ENCODE measurements around the gene MARK3. TPM values are rescaled to one million over a fixed set of nuclear protein-coding genes. Genes with fewer than 3 reads are reported as not detected.

The MARK3 gene
- total and polyA plus RNA-seq, 2 of the 13 experiments (the other 11 are each of a cell fraction or from before 2014, with no cell fraction given) = 47.7 to 56.6 TPM

DNA sequence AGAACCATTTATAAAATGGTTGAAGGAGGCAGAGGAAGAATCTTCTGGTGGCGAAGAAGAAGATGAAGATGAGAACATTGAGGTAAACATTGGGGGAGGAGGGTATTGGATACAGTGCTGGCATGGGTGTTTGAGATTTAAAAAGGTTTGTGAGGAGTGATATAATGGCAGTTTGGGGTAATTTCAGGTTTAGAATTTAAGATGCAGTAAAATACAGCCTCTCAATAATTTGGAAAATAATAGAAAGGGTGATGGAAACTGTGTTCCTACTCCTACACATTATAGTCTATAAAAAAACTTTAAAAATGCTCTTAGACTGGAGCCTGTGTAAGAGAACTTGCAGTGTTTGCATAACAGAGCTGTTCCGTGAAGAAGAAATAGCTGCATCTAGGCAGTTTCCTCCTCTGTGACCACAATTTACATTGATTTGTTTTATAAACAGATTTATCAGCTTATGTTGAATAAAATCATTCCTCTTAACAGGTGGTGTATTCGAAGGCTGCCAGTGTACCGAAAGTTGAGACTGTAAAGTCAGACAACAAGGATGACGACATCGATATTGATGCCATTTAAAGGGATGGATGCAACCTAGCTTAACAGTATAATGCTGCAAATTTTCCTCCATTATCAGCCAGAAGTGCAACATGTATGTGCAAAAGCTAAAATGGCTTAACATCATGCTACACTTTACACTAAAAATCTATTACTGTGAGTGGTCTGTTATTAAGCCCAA lies 44.6 kb upstream of the MARK3 start:
- no TSS peak for BruUV-seq (replicated peaks)
- CTCF ChIA-PET (ENCODE audit: low intra/inter-chr PET ratio, low total read pairs) = no interaction called here
- H3K79me2 ChIP-seq (ENCODE audit: insufficient read depth, low read length) = peaks cover 19% of the 10 kb centered on the region
- no peak overlapping the region for H3K4me3 ChIP-seq (replicated peaks in 1 of 3; ENCODE audit: insufficient read depth in 1 of 3, low read depth in 2 of 3, low read length in 3 of 3)
- in situ Hi-C loops (cut with HindIII; ENCODE audit: extremely low pct_ligation_motif_present, low pct_unique_long_range_greater_than_20kb) (no loop called here), intact Hi-C loops (cut with micrococcal nuclease; ENCODE audit: unreplicated experiment) (no loop called here)
- no peak overlapping the region for H2AFZ ChIP-seq (ENCODE audit: low read length)
- WGBS (ENCODE audit: low lambda C conversion rate) = 97% methylated on average over 6 of the region's 6 CpGs
- H3K4me2 ChIP-seq (ENCODE audit: low read depth, low read length) = no peak overlapping the region
- H3K4me1 ChIP-seq (ENCODE audit: insufficient read depth, low read length) = peaks cover 38% of the 10 kb centered on the region
- no peak overlapping the region for H3K9ac ChIP-seq (ENCODE audit: insufficient read depth, low read depth, low read length)
- FAIRE-seq (no peak), DNase-seq (ENCODE audit: low spot score) (no peak), ATAC-seq (no peak)
- POLR2A ChIA-PET = no interaction called here
- no peaks in the 10 kb centered on the region for H3K27me3 ChIP-seq (ENCODE audit: control insufficient read depth in 1 of 2, insufficient read depth in 2 of 2, low read length in 2 of 2)
- H4K20me1 ChIP-seq (ENCODE audit: insufficient read depth, low read length) = peaks cover 32% of the 10 kb centered on the region
- TF ChIP-seq RBFOX2 (IDR thresholded peaks at IDR 0.05; ENCODE audit: low read depth, low read length) (peak; percentile 69), ZNF776 (CRISPR knock-in tag; IDR thresholded peaks at IDR 0.05) (no peak), POLR2G (IDR thresholded peaks at IDR 0.05; ENCODE audit: low read depth, low read length) (0 out of 2 replicates have a peak, but pooled peaks have one; percentile 15)
- peaks cover 33 to 77% of the 10 kb centered on the region in 2 experiments for H3K36me3 ChIP-seq (replicated peaks in 1 of 2; ENCODE audit: control insufficient read depth in 1 of 2, insufficient read depth in 2 of 2, low read length in 2 of 2)
- no peaks in the 10 kb centered on the region for H3K9me3 ChIP-seq (ENCODE audit: low read length)
- no peak overlapping the region for H3K27ac ChIP-seq (ENCODE audit: extremely low read length, insufficient read depth, low read length)

DNA sequence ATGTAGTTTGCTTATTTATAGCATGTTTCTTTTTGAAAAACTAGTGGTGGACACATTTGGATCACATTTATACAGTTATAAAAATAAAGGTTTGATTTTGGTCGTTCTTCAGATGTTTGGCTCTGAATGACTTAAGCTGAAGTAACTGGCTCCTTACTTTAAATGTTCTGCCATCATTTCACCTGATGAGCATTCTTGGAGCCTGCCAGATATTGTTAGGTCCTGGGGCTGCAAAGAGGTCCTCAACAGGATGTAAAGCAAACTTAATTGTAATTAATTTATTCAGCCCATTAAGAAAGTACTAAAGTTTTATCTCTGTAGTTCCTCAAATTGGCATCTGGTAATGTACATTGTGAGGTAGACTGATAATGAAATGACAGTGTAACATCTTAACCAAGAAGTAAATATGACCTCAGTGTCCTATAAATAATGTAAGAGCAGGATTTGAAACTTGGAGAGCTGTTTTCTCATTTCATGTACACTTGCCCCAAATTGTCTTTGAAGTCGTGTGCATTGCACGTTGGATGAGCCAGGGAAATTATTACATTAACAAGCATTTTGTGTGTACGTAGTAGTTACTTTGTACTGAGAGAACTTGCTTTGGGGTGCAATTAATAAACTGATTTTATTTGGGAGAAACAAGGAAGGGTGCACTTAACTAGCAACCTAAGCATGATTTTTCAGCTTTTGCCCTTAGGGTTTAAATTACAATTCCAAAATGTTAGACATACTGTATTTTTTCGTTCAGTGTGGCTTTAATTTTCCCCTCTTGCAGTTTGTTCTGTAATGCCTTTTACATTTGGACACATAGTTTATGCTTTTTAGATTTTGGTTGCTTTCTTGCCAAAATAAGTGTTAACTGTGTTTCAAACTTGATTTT lies 43.7 kb upstream of the MARK3 start:
- in situ Hi-C loops (cut with HindIII; ENCODE audit: extremely low pct_ligation_motif_present, low pct_unique_long_range_greater_than_20kb) (no loop called here), intact Hi-C loops (cut with micrococcal nuclease; ENCODE audit: unreplicated experiment) (no loop called here)
- peaks cover 23% of the 10 kb centered on the region for H4K20me1 ChIP-seq (ENCODE audit: insufficient read depth, low read length)
- no peak overlapping the region for H2AFZ ChIP-seq (ENCODE audit: low read length)
- H3K36me3 ChIP-seq (replicated peaks in 1 of 2; ENCODE audit: control insufficient read depth in 1 of 2, insufficient read depth in 2 of 2, low read length in 2 of 2) = peaks cover 27 to 68% of the 10 kb centered on the region in 2 experiments
- no peak for FAIRE-seq
- TF ChIP-seq POLR2G (IDR thresholded peaks at IDR 0.05; ENCODE audit: low read depth, low read length) (0 out of 2 replicates have a peak, but pooled peaks have one; percentile 0), AGO2 (optimal IDR thresholded peaks at IDR 0.05; ENCODE audit: low read depth, low read length) (peak; percentile 40), RBFOX2 (IDR thresholded peaks at IDR 0.05; ENCODE audit: low read depth, low read length) (peak; percentile 63; the same call in 1 of the 2 replicates), ZNF644 (CRISPR knock-in tag; IDR thresholded peaks at IDR 0.05; ENCODE audit: low read depth) (no peak)
- no peaks in the 10 kb centered on the region for H3K27me3 ChIP-seq (ENCODE audit: control insufficient read depth in 1 of 2, insufficient read depth in 2 of 2, low read length in 2 of 2)
- peaks cover 38% of the 10 kb centered on the region for H3K4me1 ChIP-seq (ENCODE audit: insufficient read depth, low read length)
- H3K79me2 ChIP-seq (ENCODE audit: insufficient read depth, low read length) = peaks cover 10% of the 10 kb centered on the region
- no peaks in the 10 kb centered on the region for H3K9me3 ChIP-seq (ENCODE audit: low read length)
- no peak for DNase-seq (ENCODE audit: low spot score)
- CTCF ChIA-PET (ENCODE audit: low intra/inter-chr PET ratio, low total read pairs) = no interaction called here
- H3K9ac ChIP-seq (ENCODE audit: insufficient read depth, low read depth, low read length) = no peak overlapping the region
- ATAC-seq = no peak
- no peak overlapping the region for H3K4me2 ChIP-seq (ENCODE audit: low read depth, low read length)
- WGBS (ENCODE audit: low lambda C conversion rate) = 98% methylated on average over 5 of the region's 5 CpGs
- BruUV-seq (replicated peaks) = no TSS peak
- no peak overlapping the region for H3K4me3 ChIP-seq (replicated peaks in 1 of 3; ENCODE audit: insufficient read depth in 1 of 3, low read depth in 2 of 3, low read length in 3 of 3)
- H3K27ac ChIP-seq (ENCODE audit: extremely low read length, insufficient read depth, low read length) = no peak overlapping the region
- POLR2A ChIA-PET = interaction anchor here (1.2 kb wide), 1 partner anchor 8 kb away, joined by 3 read pairs; no protein-coding TSS in a partner anchor
